Loucy (cell line): ENCODE measurements around the gene TC2N.

Experiments
- H2AFZ ChIP-seq: fragments of 200-600 bp; sonication (generic); 2 replicates; pipeline ENCODE4 v1.6.0; 2016; ENCODE audit warnings: antibody characterized with exemption, mild to moderate bottlenecking, low read length, moderate library complexity
- H3F3A ChIP-seq: fragments of 200-600 bp; 2 replicates; pipeline ENCODE4 v1.6.0; 2016; ENCODE audit warnings: antibody characterized with exemption, low read depth, mild to moderate bottlenecking
- H3K27me3 ChIP-seq: fragments of 200-600 bp; sonication (generic); 2 replicates; pipeline ENCODE4 v1.6.1; 2014; ENCODE audit warnings: low read length, mild to moderate bottlenecking; ENCODE audit not compliant: insufficient read depth, poor library complexity, severe bottlenecking
- H3K36me3 ChIP-seq: fragments of 200-600 bp; sonication (generic); 2 replicates; pipeline ENCODE4 v1.6.1; 2016; ENCODE audit warnings: low read length; ENCODE audit not compliant: insufficient read depth
- H3K4me1 ChIP-seq: fragments of 200-600 bp; sonication (generic); 2 replicates; pipeline ENCODE4 v1.5.1; 2014; ENCODE audit warnings: low read length, mild to moderate bottlenecking; ENCODE audit not compliant: insufficient read depth, poor library complexity, severe bottlenecking
- H3K4me2 ChIP-seq: fragments of 200-600 bp; sonication (generic); 2 replicates; pipeline ENCODE4 v1.6.0; 2014; ENCODE audit warnings: antibody characterized with exemption, low read length, low read depth, mild to moderate bottlenecking; ENCODE audit not compliant: poor library complexity, severe bottlenecking
- H3K4me3 ChIP-seq: fragments of 200-600 bp; sonication (generic); 2 replicates; pipeline ENCODE4 v1.5.1; 2014; ENCODE audit warnings: low read length, mild to moderate bottlenecking, mixed read lengths; ENCODE audit not compliant: poor library complexity, severe bottlenecking
- H3K79me2 ChIP-seq: fragments of 200-600 bp; sonication (generic); 2 replicates; pipeline ENCODE4 v1.6.1; 2014; ENCODE audit warnings: low read length; ENCODE audit not compliant: insufficient read depth
- H3K9ac ChIP-seq: fragments of 200-600 bp; sonication (generic); 2 replicates; pipeline ENCODE4 v1.6.0; 2014; ENCODE audit warnings: mild to moderate bottlenecking, low read depth, low read length, moderate library complexity; ENCODE audit not compliant: poor library complexity, severe bottlenecking
- H3K9me2 ChIP-seq: fragments of 200-600 bp; sonication (generic); replicated peaks from 2 replicates; pipeline ENCODE4 v1.6.1; 2016; ENCODE audit warnings: low read depth, low read length, mixed read lengths
- H3K9me3 ChIP-seq: fragments of 200-600 bp; sonication (generic); 2 replicates; pipeline ENCODE4 v1.6.1; 2014; ENCODE audit warnings: mild to moderate bottlenecking, antibody characterized with exemption, low read length, low read depth; ENCODE audit not compliant: insufficient read depth
- H4K20me1 ChIP-seq: fragments of 200-600 bp; sonication (generic); 2 replicates; pipeline ENCODE4 v1.6.0; 2014; ENCODE audit warnings: antibody characterized with exemption, low read length, mild to moderate bottlenecking; ENCODE audit not compliant: insufficient read depth, poor library complexity, severe bottlenecking
- EZH2phosphoT487 ChIP-seq: fragments of 200-600 bp; IDR thresholded peaks from 2 replicates; pipeline ENCODE4 v1.6.1; 2018; ENCODE audit warnings: antibody characterized with exemption, mild to moderate bottlenecking, moderate library complexity, borderline replicate concordance
- TF ChIP-seq, protein P1 (sequence below): fragments of 200-600 bp; sonication (generic); conservative IDR thresholded peaks from 2 replicates; pipeline ENCODE4 v1.5.1; 2014; ENCODE audit warnings: mild to moderate bottlenecking, antibody characterized with exemption, low read length

The TC2N gene

DNA sequence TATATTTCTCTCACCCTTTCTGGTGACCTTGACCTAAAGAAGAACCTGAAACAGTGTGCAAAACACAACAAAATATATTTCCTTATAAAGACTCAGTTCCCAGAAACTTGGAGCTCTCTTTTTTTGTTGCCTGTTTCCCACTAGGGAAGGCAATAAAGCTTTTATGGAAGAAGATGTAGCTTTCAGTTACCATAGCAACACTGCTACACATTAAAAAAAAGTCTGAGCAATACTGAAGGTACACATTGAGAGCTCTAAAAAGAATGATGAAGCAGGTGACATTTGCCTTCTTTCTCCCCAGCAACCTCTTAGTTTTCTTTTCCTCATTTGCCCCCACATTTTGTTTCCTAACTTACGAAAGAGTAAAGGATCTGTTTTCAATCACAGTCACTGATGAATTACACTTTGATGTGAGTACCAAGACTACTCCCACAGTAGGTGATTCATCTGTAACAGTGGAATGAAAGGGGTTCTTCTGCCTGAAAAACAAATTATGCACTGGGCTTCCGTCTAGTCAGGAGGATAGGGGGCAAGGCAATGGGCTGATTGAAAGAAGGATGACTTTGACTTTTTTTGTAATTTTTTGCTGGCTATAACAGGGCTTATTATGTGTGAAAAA lies 134.4 kb downstream of the TC2N start:
- no peak for TF ChIP-seq EZH2phosphoT487
- TF ChIP-seq, protein P1, sequence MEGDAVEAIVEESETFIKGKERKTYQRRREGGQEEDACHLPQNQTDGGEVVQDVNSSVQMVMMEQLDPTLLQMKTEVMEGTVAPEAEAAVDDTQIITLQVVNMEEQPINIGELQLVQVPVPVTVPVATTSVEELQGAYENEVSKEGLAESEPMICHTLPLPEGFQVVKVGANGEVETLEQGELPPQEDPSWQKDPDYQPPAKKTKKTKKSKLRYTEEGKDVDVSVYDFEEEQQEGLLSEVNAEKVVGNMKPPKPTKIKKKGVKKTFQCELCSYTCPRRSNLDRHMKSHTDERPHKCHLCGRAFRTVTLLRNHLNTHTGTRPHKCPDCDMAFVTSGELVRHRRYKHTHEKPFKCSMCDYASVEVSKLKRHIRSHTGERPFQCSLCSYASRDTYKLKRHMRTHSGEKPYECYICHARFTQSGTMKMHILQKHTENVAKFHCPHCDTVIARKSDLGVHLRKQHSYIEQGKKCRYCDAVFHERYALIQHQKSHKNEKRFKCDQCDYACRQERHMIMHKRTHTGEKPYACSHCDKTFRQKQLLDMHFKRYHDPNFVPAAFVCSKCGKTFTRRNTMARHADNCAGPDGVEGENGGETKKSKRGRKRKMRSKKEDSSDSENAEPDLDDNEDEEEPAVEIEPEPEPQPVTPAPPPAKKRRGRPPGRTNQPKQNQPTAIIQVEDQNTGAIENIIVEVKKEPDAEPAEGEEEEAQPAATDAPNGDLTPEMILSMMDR: no peak
- H3F3A ChIP-seq: no peaks in the 10 kb centered on the region
- H3K27me3 ChIP-seq: no peaks in the 10 kb centered on the region
- no peak overlapping the region for H3K4me3 ChIP-seq
- no peak overlapping the region for H2AFZ ChIP-seq
- no peaks in the 10 kb centered on the region for H4K20me1 ChIP-seq
- no peaks in the 10 kb centered on the region for H3K79me2 ChIP-seq
- no peaks in the 10 kb centered on the region for H3K9me3 ChIP-seq
- H3K9me2 ChIP-seq: no peaks in the 10 kb centered on the region
- H3K9ac ChIP-seq: no peak overlapping the region
- H3K36me3 ChIP-seq: no peaks in the 10 kb centered on the region
- peaks cover 11% of the 10 kb centered on the region for H3K4me1 ChIP-seq
- no peak overlapping the region for H3K4me2 ChIP-seq

DNA sequence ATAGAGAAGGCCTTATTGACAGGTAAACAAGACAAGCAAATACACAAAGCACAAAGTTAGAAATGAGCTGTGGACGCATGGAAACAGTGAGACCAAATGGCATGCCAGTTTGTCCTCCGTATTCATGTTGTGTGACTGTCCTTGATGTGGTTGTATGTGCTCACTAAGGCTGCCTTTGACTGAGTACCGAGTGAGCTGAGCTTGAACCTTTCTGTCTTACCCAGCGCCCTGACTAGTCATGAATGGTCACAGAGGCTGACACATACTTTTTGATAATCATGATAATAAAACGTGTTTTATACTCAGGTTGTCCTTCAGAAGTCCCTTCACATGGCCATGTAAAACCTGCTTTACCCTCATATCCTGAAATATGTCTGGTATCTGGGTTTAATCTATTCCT lies 134.9 kb downstream of the TC2N start:
- peaks cover 11% of the 10 kb centered on the region for H3K4me1 ChIP-seq
- no peak overlapping the region for H3K4me3 ChIP-seq

GRCh38 chr14:91731986-91732385 lies 135.3 kb downstream of the TC2N start, which contains the start of gene CATSPERB:
TSS of gene CATSPERB (minus strand) at chr14:91732086. CDS start at chr14:91729479, 2,607 bp downstream.
- no peak within 1 kb of the TSS for H2AFZ ChIP-seq
- no peak within 1 kb of the TSS for H3K4me3 ChIP-seq
- H3K9me2 ChIP-seq: no peaks in the 10 kb centered on the region
- H3K27me3 ChIP-seq: no peaks in the 10 kb centered on the region
- peaks cover 11% of the 10 kb centered on the region for H3K4me1 ChIP-seq
- TF ChIP-seq, protein P1: no peak
- no peak for TF ChIP-seq EZH2phosphoT487
- no peak within 1 kb of the TSS for H3K9ac ChIP-seq
- no peaks in the 10 kb centered on the region for H3F3A ChIP-seq
- H3K4me2 ChIP-seq: no peak within 1 kb of the TSS
- H3K36me3 ChIP-seq: no peaks in the 10 kb centered on the region
- H4K20me1 ChIP-seq: no peaks in the 10 kb centered on the region
- no peaks in the 10 kb centered on the region for H3K79me2 ChIP-seq
- H3K9me3 ChIP-seq: no peaks in the 10 kb centered on the region

More for the DNA sequence above, 134.9 kb downstream of the TC2N start:
- TF ChIP-seq, protein P1: no peak
- TF ChIP-seq EZH2phosphoT487: no peak
- no peaks in the 10 kb centered on the region for H3K36me3 ChIP-seq
- no peaks in the 10 kb centered on the region for H3K9me2 ChIP-seq
- H3K9ac ChIP-seq: no peak overlapping the region
- H2AFZ ChIP-seq: no peak overlapping the region
- H3F3A ChIP-seq: no peaks in the 10 kb centered on the region
- H3K79me2 ChIP-seq: no peaks in the 10 kb centered on the region
- no peaks in the 10 kb centered on the region for H4K20me1 ChIP-seq
- H3K9me3 ChIP-seq: no peaks in the 10 kb centered on the region
- no peak overlapping the region for H3K4me2 ChIP-seq
- H3K27me3 ChIP-seq: no peaks in the 10 kb centered on the region
